ENCODE results near the gene DTX2. TPM values are rescaled to one million over a fixed set of nuclear protein-coding genes. Genes with fewer than 3 reads are reported as not detected.
"Not testable (repeated sequence)": the region's sequence is repeated elsewhere in the genome, so short reads cannot be mapped to it uniquely, and the experiment has no call there.

DTX2 gene
- 10.6 and 11.5 TPM in 2 replicates for total RNA-seq (2014; rRNA removed; shearing (Covaris generic))

DNA sequence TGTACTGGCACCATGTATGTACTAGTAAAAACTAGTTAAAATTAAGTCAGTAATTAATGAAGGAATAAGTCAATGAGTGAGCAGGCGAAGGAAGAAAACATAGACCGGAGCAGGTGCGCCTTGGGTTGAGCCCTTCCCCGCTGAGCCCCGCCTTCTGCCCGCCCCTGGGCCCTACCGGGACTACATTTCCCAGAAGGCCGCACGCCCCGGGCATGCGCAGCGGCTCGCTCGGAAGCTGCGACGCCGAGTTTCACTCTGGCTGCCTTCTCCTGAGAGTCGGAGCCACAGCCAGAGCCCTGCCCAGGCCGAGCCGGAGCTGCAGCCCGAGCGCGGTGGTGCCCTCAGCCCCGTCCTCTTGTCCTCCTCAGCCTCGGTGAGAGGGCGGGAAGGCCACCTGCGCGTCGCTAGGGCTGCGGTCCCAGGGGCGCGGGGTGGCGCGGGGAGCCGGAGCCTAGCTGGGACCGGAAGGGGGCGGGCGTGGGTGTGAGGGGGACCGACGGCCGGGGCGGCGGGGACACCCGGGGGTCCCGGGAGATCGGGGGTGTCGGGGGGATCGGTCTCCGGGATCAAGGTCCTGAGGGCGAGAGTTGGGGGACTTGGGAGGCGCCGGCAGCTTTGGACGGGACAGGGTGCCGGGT is at the start of gene DTX2:
Gene DTX2 (plus strand): TSS at position 246 of the 638 bp plus-strand sequence. CDS start 18,801 bp downstream, outside the sequence.
- peak in 1 of 2 experiments; percentile 22 for DNase-seq
- not testable (repeated sequence) for H3K27me3 ChIP-seq; H3K27ac ChIP-seq; H3K36me3 ChIP-seq; H3K4me1 ChIP-seq; H3K9me3 ChIP-seq (replicated peaks); H3K4me3 ChIP-seq

DNA sequence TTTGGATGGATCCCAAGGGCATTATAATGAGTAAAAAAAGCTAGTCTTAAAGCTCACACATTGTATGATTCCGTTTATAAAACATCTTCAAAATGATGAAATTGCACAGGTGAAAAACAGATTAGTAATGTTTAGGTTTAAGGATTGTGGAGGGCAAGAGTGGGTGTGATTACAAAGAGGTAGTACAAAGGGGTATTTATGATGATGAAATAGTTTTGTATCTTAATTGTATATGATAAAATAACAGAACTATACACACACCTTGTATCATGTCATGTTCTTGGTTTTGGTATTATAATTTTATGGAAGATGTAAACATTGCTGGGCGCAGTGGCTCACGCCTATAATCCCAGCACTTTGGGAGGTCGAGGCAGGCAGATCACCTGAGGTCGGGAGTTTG is 49.3 kb upstream of the DTX2 start:
- Histone ChIP-seq H3K4me1 (peaks cover 12% of the 10 kb centered on the region), H3K27ac (no peak overlapping the region), H3K9me3 (replicated peaks) (no peaks in the 10 kb centered on the region), H3K36me3 (no peaks in the 10 kb centered on the region), H3K27me3 (no peaks in the 10 kb centered on the region), H3K4me3 (no peak overlapping the region)
- no peak for DNase-seq

DNA sequence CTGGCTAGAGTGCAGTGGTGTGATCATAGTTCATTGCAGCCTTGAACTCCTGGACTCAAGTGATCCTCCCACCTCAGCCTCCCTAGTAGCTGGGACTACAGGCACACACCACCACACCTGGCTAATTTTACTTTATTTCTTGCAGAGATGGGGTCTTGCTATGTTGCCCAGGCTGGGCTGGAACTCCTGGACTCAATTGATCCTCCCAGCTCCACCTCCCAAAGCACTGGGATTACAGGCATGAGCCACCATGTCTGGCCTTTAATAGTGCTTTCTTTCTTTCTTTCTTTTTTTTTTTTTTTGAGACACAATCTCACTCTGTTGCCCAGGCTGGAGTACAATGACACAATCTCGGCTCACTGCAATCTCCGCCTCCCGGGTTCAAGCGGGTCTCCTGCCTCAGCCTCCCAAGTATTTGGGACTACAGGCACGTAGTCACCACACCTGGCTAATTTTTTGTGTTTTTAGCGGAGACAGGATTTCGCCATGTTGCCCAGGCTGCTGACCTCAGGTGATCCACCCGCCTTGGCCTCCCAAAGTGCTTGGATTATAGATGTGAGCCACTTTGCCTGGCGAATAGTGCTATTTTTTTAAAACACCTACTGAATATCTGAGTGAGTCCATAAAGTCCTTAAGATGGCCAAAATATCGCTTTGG is 43.7 kb upstream of the DTX2 start:
- H3K4me3 ChIP-seq, result not testable (repeated sequence)

DNA sequence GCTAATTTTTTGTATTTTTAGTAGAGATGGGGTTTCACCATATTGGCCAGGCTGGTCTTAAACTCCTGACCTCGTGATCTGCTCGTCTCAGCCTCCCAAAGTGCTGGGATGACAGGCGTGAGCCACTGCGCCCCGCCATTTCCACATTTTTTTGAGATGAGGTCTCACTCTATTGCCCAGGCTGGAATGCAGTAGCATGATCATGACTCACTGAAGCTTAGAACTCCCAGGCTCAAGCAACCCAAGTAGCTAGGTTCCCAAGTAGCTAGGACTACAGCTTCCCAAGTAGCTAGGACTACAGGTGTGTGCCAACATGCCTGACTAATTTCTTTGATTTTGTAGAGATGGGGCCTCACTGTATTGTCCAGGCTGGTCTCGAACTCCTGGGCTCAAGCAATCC is 40.4 kb upstream of the DTX2 start:
- H3K9me3 ChIP-seq (replicated peaks); H3K27me3 ChIP-seq; H3K36me3 ChIP-seq; H3K4me3 ChIP-seq: not testable (repeated sequence)
- DNase-seq, result peak; percentile 59 to 70
- peaks cover 41% of the 10 kb centered on the region for H3K4me1 ChIP-seq
- H3K27ac ChIP-seq, result peak overlapping the region; percentile 94

More for the DNA sequence above, 43.7 kb upstream of the DTX2 start:
- H3K4me1 ChIP-seq, result peaks cover 26% of the 10 kb centered on the region
- DNase-seq; H3K27me3 ChIP-seq; H3K9me3 ChIP-seq (replicated peaks); H3K27ac ChIP-seq; H3K36me3 ChIP-seq: not testable (repeated sequence)

DNA sequence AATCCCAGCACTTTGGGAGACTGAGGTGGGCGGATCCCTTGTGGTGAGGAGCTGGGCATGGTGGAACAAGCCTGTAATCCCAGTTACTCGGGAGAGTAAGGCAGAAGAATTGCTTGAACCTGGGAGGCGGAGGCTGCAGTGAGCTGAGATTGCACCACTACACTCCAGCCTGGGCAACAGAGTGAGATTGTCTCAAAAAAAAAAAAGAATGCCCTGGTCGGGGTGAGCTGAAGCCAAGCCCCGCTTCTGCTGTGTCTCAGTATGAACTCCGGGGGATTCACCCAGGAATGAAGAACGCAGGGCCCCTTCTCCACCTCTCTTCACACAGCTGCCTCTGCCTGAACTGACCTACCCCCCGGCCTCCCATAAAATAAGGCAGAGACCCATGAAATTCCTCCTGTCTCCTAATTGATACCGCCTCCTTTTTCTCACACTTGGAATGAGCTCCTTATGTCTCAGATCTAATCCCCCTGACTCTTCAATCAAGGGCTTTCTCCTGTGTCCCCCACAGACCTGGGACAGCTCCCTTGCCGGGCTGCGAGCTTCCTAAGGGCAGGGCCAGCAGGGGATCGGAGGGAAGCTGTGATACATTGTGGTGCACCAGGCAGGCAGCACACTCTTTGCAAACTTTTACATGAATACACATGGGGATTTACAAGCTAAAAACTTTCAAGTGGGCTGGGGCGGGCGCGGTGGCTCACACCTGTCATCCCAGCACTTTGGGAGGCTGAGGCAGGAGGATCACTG is 37.7 kb upstream of the DTX2 start:
- Histone ChIP-seq H3K9me3 (replicated peaks) (peaks cover 4% of the 10 kb centered on the region; the same call in 1 of the 2 replicates), H3K27me3 (no peaks in the 10 kb centered on the region), H3K4me1 (peaks cover 46% of the 10 kb centered on the region), H3K4me3 (no peak overlapping the region), H3K36me3 (no peaks in the 10 kb centered on the region), H3K27ac (peak overlapping the region; percentile 94)
- DNase-seq, result peak; percentile 70 to 93

DNA sequence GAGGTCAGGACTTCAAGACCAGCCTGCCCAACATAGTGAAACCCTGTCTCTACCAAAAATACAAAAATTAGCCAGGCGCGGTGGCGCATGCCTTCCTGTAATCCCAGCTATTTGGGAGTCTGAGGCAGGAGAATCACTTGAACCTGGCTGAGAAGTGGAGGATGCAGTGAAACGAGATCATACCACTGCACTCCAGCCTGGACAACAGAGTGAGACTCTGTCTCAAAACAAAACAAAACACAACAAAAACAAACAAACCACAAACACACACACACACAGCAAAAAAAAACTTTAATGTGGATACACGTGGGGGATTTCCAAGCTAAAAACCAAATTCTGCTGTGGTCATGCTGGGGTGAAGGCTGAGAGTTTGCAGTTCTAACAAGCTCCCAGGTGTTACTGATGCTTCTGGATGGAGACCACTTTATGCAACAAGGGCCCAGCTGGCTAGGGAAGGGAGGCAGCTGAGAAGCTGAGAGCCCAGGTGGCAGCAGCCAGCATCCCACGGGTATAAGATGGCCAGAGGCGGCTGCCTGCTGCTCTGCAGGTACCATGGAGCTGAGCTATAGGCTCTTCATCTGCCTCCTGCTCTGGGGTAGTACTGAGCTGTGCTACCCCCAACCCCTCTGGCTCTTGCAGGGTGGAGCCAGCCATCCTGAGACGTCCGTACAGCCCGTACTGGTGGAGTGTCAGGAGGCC is 36.9 kb upstream of the DTX2 start, which contains the start of gene ZP3:
Gene ZP3 (plus strand): TSS at position 538 of the 699 bp plus-strand sequence. CDS start 15 bp downstream, at position 553.
- H3K4me1 ChIP-seq, result peaks cover 46% of the 10 kb centered on the region
- H3K27ac ChIP-seq, result peak within 1 kb of the TSS; percentile 94
- no peaks in the 10 kb centered on the region for H3K27me3 ChIP-seq
- no peak within 1 kb of the TSS for H3K4me3 ChIP-seq
- H3K36me3 ChIP-seq, result no peaks in the 10 kb centered on the region
- DNase-seq, result no peak
- peaks cover 4% of the 10 kb centered on the region; the same call in 1 of the 2 replicates for H3K9me3 ChIP-seq (replicated peaks)

DNA sequence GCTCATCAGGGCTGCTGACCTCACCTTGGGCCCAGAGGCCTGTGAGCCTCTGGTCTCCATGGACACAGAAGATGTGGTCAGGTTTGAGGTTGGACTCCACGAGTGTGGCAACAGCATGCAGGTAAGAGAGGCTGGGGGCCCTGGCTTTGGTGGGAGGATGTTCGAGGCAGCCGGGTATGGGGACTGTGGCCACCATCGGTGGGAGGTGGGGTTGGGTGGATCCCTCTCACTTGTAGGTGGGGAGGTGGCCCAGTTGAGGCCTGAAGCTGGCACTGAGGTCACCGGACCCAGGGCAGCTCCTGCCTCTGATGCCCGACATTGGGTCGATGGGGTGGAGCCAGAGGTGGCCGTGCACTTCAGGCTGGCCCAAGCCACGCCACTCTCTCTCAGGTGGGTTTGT is 36.4 kb upstream of the DTX2 start:
- no peaks in the 10 kb centered on the region for H3K36me3 ChIP-seq

DNA sequence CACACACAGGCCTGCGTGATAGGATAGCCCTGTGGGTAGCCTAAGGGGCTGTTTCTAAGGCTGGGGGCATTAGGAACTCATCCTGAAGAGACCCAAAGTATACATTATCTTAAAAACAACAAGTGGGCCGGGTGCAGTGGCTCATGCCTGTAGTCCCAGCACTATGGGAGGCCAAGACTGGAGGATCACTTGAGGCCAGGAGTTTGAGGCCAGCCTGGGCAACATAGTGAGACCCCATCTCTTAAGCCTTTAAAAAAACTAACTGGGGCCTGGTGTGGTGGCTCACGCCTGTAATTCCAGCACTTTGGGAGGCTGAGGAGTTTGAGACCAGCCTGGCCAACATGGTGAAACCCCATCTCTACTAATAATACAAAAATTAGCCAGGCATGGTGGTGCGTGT is 36.0 kb upstream of the DTX2 start:
- H3K27ac ChIP-seq; DNase-seq; H3K4me3 ChIP-seq; H3K9me3 ChIP-seq (replicated peaks); H3K36me3 ChIP-seq; H3K27me3 ChIP-seq: not testable (repeated sequence)
- peaks cover 50% of the 10 kb centered on the region for H3K4me1 ChIP-seq

More for the DNA sequence above, 36.4 kb upstream of the DTX2 start:
- Histone ChIP-seq H3K9me3 (replicated peaks) (peaks cover 2% of the 10 kb centered on the region; the same call in 1 of the 2 replicates), H3K4me1 (peaks cover 50% of the 10 kb centered on the region), H3K27ac (no peak overlapping the region), H3K4me3 (no peak overlapping the region), H3K27me3 (no peaks in the 10 kb centered on the region)
- no peak for DNase-seq

DNA sequence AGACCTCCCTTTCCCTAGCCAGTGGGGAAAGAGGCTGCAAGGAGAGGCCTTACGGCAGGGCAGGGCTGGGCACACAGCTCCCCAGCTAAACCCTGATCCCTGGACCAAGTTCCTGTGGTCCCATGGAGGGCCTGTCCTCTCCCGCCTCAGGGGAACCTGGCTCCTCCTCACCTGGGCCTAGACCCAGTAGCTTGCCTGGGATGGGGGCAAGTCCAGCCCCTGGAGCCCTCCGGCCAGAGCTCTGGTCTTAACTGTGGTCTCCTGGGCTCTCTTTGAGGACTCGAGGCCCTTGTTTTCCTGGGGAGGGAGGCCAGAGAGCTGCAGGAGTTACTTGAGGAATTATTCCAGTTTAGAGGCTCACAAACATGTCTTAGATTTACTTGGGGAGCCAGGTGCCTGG is 35.3 kb upstream of the DTX2 start:
- H3K27me3 ChIP-seq, result no peaks in the 10 kb centered on the region
- no peaks in the 10 kb centered on the region for H3K9me3 ChIP-seq (replicated peaks)
- DNase-seq, result no peak
- no peak overlapping the region for H3K4me3 ChIP-seq
- peaks cover 45% of the 10 kb centered on the region for H3K4me1 ChIP-seq
- no peak overlapping the region for H3K27ac ChIP-seq
- H3K36me3 ChIP-seq, result no peaks in the 10 kb centered on the region

DNA sequence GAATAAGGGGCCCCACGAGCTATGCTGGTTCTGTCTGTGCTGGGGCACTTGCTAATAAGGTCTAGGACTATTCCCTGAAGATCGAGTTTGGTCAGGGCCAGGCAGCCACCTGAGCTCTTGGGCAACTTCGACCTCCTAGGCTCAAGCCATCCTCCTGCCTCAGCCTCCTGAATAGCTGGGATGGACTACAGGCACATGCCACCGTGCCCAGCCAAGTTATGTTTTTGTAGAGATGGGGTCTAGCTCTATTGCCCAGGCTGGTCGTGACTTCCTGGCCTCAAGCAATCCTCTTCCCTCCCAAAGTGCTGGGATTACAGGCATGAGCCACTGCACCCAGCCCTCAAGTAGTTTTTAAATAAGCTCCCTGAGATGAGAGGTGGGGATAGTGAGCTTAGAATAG is 33.9 kb upstream of the DTX2 start:
- Histone ChIP-seq H3K36me3 (no peaks in the 10 kb centered on the region), H3K9me3 (replicated peaks) (no peaks in the 10 kb centered on the region), H3K27me3 (no peaks in the 10 kb centered on the region), H3K27ac (no peak overlapping the region), H3K4me3 (no peak overlapping the region), H3K4me1 (peaks cover 38% of the 10 kb centered on the region)
- DNase-seq, result no peak

DNA sequence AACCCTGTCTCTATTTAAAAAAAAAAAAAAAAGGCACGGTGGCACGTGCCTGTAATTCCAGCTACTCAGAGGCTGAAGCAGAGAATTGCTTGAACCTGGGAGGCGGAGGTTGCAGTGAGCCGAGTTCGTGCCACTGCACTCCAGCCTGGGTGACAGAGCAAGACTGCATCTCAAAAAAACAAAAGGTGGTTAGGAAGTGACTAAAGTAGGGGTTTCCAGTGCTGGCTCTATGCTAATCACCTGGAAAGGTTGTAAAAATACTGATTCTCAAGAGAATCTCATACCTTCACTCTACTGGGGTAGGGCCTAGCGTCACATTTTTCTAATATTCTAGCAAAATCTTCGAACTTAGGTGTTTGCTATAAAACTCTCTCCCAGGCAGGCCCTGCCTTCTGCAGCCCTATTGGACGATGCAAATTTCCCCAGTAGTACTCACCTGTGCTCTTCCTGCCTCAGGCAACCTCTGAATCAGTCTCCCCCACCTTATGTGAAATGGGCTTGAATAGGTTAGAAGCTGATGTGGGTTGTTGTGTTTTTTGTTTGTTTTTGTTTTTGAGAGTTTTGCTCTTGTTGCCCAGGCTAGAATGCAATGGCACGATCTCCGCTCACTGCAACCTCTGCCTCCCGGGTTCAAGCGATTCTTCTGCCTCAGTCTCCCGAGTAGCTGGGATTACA is 33.2 kb upstream of the DTX2 start:
- no peaks in the 10 kb centered on the region for H3K36me3 ChIP-seq
- no peak for DNase-seq
- peak overlapping the region; percentile 9; the same call in 1 of the 2 replicates for H3K27ac ChIP-seq
- H3K9me3 ChIP-seq (replicated peaks), result no peaks in the 10 kb centered on the region
- H3K4me1 ChIP-seq, result peaks cover 31% of the 10 kb centered on the region
- H3K4me3 ChIP-seq, result no peak overlapping the region
- no peaks in the 10 kb centered on the region for H3K27me3 ChIP-seq

DNA sequence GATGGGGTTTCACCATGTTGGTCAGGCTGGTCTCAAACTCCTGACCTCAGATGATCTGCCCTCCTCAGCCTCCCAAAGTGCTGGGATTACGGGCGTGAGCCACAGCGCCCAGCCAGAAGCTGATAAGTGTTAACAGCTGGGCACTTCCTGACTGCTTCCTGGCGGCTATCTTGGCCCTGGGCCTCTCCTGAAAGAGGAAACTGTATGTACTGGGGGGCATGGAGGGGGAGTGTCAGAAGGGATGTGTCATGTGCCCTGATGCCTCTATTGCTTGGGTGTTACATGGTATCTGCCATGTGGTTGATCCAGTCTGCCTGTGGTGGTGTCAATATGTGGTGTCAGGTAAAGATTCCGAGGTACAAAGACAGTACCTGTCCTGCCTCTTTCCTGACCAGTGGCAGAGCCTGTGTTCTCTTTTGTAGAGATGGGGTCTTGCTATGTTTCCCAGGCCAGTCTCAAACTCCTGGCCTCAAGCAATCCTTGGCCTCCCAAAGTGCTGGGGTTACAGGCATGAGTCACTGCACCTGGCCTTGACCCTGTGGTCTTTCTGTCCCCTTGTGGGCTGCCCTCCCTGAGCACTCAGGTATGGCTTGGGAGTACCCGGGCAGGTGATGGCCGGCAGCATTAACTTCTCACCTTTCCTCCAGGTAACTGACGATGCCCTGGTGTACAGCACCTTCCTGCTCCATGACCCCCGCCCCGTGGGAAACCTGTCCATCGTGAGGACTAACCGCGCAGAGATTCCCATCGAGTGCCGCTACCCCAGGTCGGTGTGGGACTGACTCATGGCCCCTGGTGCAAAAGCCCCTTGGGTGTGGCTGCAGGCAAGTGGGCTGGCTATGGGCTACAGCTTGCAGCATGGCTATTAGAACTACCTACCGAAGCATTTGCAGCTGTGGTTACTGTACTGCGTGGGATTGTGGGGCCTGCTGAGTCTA is 32.4 kb upstream of the DTX2 start:
- peak overlapping the region; percentile 9 for H3K27ac ChIP-seq
- DNase-seq, result peak; percentile 90 to 94
- H3K9me3 ChIP-seq (replicated peaks), result no peaks in the 10 kb centered on the region
- no peaks in the 10 kb centered on the region for H3K36me3 ChIP-seq
- H3K4me1 ChIP-seq, result peaks cover 26% of the 10 kb centered on the region
- H3K27me3 ChIP-seq, result no peaks in the 10 kb centered on the region
- H3K4me3 ChIP-seq, result no peak overlapping the region

DNA sequence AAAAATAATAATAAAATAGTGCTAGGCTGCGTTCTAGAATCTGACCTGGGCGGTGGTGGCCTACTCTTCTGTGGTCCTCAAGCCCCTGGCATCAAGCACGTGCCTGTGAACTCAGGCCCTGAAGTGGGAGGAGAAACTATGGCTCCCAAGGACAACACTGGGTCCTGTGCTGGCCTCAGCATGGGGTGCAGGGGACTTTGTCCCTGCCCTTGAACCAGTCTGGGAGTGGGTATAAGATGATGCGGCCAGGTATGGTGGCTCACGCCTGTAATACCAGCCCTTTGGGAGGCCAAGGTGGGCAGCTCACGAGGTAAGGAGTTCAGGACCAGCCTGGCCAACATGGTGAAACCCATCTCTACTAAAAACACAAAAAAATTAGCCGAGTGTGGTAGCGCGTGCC is 31.3 kb upstream of the DTX2 start:
- Histone ChIP-seq H3K9me3 (replicated peaks) (no peaks in the 10 kb centered on the region), H3K36me3 (no peaks in the 10 kb centered on the region), H3K4me3 (no peak overlapping the region), H3K4me1 (peaks cover 17% of the 10 kb centered on the region), H3K27ac (no peak overlapping the region), H3K27me3 (no peaks in the 10 kb centered on the region)
- no peak for DNase-seq
